ENCODE measurements around the gene MCF2L.
"Not testable (repeated sequence)": the region's sequence is repeated elsewhere in the genome, so short reads cannot be mapped to it uniquely, and the experiment has no call there.

Gene MCF2L

DNA sequence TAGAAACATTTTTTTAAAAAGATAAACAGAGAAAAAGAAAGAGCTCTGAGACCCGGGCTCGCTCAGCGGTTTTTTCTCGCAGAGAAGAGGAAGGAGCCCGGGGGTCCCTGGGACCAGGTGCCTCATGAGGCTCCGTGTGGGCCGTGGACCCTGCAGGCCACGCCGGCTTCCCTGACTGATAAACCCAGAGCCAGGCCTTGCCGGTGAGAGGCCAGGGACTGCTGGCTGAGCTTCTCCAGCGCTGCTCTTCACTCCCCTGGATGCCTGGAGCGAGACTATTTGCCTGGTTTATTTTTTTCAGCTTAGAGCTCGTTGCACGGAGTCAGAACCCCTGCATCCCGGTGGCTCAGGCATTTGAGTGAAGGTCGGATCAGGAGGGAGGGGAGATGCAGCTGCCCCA, 83.2 kb downstream of the MCF2L start:
- DNase-seq, result no peak

DNA sequence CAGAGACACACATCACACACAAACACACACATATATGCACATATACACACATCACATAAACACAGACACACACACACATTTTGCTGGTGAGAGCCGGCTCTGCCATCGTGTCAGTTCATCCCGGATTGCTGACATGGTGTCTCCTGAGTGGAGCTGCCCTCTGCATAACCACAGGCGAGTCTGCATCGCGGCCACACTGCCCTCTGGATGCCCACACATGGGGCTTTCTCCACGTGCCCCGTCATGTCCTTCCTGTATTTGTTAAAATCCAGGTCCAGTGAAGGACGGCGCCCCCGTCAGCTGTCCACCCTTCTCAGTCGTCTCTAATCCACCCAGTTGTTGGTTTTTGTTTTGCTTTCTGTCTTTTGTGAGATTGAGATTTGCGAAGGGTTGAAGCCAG, 84.0 kb downstream of the MCF2L start:
- no peak for DNase-seq

DNA sequence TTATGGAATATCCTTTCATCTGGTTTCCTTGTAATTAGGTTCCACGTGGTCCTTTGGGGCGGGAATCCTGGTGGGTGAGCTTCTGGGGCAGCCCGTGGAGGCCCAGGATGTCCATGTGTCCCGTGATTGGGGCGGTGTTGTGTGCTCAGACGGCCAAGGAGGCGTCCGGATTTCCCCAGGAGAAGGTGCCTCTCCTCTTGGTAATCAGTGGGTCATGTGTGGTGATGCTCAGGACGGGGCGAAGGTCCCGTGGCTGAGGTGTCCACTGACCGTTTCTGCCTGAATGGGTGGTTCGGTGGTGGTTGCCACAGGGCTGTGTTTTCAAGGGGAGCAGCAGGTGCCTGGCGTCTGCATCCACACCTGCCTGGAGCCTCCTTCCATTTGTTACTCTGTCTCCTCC, 84.4 kb downstream of the MCF2L start:
- DNase-seq, result no peak

DNA sequence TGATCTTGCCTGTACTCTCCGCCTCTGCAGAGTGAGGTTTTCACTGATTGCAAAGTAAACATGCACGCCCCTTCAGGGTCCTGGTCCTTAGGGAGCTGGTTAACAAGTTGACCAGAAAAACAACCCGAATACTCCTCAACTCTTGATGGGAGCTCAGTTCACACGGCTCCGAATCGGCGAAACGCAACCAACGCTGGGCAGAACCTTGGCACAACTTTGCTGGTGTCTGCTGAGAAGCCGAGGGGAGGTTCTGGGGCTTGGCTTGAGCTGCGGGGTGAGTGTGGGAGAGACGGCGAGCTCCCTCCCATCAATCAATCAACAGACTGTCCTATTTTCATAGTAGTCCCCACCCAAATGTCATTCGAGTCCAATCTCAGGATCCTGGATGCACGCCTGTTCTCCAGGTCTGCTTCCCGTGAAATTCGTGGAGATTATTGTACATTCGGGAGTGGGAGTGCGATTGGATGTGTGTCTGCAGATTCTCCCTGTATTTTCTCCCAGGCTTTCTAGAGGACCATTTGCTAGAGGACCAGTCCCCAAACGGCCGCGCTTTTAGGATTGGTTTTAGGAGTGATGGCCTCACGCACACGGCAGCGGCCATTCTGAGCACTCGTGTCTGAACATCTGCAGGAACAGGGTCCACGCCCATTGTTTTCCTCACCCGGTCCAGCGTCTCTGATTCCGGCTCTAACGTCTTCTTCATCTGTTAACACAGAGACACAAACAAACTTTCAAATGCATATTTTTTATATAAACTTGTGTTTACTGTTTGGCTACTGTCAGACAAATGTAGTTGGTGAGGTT, 85.0 kb downstream of the MCF2L start:
- DNase-seq, result no peak

DNA sequence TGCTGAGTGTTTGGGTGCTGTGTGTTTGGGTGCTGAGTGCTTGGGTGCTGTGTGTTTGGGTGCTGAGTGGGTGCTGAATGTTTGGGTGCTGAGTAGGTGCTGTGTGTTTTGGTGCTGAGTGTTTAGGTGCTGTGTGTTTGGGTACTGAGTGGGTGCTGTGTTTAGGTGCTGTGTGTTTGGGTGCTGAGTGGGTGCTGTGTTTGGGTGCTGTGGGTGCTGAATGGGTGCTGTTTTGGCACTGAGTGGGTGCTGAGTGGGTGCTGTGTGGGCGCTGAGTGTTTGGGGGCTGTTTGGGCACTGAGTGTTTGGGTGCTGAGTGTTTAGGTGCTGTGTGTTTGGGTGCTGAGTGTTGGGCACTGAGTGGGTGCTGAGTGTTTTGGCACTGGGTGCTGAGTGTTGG, 88.1 kb downstream of the MCF2L start:
- DNase-seq, result no peak

DNA sequence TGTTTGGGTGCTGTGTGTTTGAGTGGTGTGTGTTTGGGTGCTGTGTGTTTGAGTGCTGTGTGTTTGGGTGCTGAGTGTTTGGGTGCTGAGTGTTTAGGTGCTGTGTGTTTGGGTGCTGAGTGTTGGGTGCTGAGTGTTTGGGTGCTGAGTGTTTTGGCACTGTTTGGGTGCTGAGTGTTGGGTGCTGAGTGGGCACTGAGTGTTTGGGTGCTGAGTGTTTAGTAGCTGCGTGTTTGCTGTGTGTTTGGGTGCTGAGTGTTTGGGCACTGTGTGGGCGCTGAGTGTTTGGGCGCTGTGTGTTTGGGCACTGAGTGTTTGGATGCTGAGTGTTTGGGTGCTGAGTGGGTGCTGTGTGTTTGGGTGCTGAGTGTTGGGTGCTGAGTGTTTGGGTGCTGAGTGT, 88.5 kb downstream of the MCF2L start:
- not testable (repeated sequence) for DNase-seq

DNA sequence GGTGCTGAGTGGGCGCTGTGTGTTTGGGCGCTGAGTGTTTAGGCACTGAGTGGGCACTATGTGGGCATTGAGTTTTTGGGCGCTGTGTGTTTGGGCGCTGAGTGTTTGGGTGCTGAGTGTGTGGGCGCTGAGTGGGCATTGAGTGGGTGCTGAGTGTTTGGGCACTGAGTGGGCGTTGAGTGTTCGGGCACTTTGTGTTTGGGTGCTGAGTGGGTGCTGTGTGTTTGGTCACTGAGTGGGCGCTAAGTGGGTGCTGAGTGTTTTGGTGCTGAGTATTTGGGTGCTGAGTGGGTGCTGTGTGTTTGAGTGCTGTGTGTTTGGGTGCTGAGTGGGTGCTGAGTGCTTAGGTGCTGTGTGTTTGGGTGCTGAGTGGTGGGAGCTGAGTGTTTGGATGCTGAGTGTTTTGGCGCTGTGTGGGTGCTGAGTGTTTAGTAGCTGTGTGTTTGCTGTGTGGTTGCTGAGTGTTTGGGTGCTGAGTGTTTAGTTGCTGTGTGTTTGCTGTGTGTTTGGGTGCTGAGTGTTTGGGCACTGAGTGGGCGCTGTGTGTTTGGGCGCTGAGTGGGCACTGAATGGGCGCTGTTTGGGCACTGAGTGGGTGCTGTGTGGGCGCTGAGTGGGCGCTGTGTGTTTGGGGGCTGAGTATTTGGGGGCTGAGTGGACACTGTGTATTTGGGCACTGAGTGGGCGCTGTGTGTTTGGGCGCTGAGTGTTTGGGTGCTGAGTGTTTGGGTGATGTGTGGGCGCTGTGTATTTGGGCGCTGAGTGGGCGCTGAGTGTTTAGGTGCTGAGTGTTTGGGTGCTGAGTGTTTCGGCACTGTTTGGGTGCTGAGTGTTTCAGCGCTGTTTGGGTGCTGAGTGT, 89.3 kb downstream of the MCF2L start:
- DNase-seq, result no peak

DNA sequence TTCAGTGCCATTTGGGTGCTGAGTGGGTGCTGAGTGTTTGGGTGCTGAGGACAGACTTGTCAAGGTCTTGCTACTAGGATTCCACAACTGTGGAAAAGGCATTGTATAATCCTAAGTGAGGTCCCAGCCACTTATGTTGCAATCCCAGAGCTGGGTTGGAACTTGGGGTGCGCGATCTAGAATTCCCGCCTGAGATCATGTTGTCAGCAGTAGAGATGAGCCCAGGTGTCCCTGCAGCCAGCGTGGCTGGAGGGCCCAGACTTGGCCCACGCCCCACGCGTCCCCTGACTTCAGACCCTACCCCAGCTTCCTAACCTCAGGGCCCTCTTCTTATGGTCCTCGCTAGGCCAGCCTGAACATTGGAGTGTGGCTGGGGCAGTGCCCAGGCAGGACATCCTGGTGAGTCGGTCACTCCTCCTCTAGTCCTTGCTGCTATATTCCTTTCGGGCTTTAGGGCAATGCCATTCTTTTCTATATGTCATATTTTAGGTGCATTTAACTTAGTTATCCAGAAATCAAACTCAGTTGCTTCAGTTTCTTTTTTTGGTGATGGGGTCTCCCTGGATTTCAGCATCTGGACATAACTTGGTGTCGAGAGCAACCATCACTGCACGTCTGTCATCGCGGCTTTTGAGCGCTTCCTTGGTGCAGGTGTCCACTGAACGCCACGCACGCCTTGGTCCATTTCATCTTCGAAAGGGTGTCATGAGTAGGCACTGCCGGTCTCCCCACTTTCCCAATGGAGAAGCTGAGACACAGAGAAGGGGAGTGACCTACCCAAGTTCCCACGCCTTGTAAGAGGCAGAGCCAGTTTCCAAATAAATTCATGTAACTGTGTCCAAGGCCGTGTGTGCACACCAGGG, 90.2 kb downstream of the MCF2L start:
- no peak for DNase-seq

DNA sequence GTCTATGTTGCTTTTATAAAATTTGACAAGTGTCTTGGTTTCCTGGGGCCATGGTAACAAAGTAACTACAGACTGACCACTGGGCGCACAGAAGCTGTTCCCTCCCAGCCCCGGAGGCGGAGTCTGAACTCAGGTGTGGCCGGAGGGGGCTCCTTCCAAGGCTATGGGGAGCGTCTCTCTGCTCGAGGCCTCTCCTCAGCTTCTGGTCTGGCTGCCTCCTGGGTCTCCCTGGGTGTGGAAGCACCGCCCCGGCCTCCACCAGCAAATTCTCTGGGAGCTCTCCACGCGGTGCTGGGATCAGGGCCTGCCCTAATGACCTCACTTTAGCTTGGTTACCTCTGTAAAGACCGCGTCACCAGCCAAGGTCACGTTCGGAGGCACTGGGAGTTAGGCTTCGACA, 90.9 kb downstream of the MCF2L start:
- no peak for DNase-seq

DNA sequence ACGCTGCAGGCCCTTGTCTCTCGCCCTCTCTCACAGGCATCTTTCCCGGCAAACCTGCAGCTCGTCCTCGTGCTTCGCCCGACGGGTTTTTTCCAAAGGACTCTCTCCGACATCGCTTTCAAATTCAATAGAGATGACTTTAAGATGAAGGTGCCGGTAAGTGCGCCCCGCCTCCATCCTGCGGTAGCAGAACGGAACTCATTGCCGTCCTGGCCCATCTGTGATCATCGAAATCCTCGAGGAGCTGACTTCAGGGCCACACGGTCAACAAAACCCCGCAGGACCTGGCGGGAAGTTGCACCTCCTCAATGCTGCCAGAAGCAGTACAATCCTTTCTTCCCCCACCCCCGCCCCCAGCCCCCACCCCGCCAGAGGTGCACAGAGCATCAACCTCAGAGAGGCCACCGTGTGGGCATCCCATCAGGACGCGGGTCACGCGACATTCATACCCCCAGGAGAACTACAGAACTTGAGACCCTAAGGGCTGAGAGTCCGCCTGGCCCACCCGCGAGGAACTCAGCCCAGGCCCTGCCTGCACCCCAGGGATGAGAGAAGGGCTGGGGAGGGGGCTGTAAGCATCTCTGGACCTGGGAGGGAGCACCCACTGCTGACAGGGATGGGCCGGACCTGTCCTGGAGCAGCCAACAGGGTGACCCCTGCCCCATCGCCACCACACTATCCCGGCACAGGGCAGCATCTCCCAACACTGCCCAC, 91.7 kb downstream of the MCF2L start:
- DNase-seq, result no peak

DNA sequence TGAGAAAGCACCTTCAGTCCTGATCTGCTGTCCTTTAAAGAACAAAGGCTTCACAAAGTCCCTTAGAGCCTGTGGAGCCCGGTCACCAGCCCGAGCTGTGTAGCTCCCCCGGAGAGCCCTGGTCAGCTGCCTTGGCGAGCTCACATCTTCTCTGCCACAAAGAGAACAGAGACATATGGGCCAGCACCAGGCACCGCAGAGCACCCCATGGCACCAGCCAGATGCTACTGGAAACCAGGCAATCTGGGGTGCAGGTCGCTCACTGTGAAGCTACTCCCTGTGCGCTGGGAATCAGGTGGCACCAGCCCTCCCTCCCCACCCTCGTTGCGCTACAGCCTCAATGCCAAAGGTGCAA, 92.2 kb downstream of the MCF2L start:
- no peak for DNase-seq

DNA sequence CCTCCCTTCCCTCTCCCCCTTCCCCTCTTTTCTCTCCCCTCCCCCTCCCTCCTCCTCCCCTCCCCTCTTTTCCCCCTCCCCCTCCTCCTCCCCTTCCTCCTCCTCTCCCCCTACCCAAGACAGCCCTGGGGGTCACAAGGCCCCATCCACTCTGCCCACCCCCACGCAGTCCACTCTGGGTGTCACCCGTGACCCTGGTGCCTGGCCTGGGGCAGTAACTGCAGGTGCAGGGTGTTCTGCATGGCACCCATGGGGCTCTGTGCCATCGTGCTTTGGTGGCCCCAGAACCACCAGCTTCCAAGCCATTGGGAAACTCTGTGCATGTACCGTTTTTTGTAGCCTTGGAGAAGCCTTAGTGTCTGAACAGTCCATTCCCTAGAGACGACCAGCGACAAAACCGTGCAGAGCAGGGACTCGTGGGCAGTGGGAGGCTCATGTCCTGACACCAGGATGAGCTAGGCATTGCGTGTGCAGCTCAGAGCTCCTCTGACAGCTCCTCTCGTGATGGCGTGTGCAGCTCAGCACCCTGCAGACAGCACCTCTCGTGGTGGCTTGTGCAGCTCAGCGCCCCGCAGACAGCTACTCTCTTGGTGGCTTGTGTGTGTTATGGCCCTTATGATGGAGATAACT, 92.9 kb downstream of the MCF2L start:
- no peak for DNase-seq

DNA sequence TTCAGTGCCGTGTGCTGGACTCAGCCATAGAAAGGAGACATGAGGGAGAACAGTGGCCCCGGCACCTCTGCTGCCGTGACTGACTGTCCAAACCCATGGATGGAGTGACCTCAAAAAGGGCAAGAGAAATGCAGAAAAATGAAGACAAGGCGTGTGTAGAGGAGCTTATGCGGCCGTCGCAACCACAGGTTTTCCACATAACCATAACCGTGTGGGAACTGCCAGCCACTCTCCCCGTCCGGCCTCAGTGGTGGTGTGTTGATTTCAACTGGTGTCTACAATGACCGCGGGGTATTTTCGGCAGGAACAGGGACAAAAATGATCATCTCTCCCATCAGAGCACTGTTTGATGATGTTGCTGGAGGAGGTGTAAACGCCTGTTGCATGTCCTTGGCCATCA, 93.7 kb downstream of the MCF2L start:
- DNase-seq, result no peak

DNA sequence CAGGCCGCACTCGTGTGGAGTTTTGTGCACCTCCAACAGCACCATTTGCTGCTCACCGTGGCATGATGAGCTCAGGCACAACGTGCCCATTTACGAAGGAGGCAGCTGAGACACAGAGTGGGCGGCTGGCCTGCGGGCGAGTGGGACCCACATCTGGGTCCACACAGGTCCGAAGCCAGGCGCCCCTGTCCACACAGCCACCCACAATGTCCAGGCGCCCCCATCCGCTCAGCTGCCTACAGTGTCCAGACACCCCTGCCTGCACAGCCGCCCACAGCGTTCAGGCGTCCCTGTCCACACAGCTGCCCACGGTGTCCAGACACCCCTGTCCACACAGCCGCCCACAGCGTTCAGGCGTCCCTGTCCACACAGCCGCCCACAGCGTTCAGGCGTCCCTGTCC, 94.1 kb downstream of the MCF2L start:
- no peak for DNase-seq

DNA sequence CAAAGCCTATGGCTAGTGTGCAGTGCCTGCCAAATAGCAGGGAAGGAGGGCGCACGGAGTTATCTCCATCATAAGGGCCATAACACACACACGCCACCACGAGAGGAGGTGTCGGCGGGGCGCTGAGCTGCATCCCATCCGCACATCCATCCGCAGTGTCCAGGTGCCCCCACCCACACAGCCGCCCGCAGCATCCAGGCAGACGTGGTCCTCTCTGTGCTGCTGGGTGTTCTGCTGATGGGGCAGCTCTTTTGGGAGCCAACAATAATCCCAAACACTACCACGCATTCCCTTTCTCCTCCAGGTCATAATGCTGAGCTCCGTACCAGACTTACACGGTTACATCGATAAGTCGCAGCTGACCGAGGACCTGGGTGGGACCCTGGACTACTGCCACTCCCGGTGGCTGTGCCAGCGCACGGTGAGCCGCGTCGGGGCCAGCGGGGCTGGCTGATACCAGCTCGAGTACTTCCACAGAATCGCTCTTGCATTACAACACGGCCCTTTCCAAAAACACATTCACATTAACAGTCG, 95.1 kb downstream of the MCF2L start:
- DNase-seq, result no peak

DNA sequence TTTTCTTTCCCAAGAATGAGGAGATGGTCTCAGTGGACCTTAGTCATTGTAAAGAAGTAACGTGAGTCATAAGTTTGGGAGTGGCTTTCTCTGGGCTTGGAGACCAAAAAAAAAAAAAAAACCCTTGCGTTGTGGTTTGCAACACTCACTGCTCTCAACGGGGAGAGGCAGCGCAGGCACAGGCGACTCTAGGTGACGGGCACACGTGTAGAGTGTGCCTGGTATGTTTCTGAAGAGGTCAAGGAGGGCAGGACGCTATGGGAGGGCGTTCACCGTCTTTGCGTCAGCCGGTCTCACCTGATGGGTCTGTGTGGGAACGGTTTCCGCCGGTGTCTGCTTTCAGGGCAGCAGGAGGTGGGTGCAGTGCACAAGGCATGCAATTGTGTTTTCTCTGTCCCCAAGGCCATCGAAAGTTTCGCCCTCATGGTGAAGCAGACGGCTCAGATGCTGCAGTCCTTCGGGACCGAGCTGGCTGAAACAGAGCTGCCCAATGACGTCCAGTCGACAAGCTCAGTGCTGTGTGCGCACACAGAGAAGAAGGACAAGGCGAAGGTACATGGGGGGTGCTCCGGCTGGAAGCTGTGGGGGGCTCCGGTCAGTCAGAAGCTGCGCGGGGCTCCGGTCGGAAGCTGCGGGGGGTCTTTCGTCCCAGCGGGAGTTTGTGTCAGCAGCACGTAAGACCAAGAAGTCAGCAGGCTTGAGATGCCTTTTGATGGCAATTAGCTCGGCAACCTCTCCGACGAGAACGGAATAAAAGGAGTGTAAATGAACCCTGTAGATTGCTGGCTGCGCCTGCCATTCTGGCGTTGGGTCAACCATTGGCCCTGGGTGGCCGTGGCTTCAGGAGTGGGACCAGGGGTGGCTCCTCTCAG, 95.8 kb downstream of the MCF2L start:
- peak; percentile 64 for DNase-seq

DNA sequence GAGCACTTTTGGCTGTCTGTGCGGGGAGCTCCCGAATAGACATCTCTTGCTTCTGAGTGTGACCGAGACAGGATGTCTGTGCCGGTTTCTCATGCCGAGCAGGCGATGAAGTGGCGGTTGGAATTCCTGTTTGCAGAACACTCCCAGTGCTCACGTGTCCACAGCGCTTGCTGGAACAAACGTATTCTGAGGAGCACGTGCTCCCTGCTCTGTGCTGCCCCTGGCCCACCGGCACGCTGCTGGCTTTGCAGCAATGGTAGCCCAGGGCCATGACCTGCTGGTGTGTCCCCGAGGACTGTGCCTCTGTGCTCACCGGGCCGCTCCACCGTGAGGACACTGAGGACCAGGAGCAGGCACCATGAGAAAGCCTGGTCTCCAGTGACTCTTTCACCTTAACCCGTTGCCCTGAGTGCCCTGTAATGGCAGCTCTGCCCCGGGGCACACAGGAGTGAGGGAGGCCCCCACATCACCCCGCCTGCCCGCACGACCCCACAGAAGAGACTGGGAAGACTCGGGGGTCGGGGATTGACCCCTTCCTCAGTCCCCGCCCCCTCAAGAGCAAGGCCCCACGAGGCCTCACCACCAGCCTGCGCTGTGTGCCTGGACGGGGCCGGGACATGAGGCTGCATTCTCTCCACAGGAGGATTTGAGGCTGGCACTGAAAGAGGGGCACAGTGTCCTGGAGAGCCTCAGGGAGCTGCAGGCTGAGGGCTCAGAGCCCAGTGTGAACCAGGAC, 96.6 kb downstream of the MCF2L start:
- no peak for DNase-seq

DNA sequence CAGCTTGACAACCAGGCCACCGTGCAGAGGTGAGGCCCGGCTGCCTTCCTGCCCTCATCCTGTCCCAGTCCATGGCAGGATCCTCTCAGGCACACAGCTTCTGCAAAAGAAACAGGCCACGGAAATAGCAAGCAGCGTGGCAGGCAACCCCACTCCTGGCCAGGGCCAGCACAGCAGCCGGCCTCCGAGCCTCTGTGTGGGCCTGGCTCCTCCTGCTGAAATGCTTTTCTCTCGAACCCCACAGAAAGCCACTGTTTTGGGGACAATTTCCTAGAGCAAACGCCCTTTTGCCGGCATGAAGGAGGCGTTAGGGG, 97.1 kb downstream of the MCF2L start:
- DNase-seq, result no peak

DNA sequence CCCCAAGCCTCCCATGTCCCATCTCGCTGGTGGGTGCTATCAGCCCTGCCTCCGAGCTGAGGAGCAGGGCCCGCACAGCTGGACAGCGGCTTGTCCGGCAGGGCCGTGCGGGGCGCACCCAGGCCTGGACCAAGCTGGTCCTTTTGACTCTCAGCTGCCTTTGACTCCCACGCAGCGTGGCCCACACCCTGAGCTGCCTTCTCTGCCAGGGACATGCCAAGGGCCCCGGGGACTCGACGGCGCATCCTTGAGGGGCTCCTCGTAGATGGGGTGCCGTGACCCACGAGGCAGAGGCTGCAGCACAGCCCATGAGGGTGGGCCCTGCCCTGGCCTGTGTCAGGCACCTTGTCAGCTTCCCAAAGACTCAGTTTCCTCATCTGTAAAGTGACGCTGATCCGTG, 97.7 kb downstream of the MCF2L start:
- no peak for DNase-seq

Measured in fibroblast of skin of abdomen (primary cell).